Endothelial cell of umbilical vein (primary cell): Measurements from ENCODE around the gene ARHGEF26.

ENCODE experiments used
- CTCF ChIP-seq, 2 donors: IDR thresholded peaks; 1 replicate in 1 of 2; 2 replicates in 1 of 2; pipeline ENCODE4 v1.5.1; 2011; ENCODE audit warnings: low read length in 2 of 2, mild to moderate bottlenecking in 2 of 2, moderate library complexity in 2 of 2, control low read depth in 1 of 2, inconsistent platforms in 1 of 2, low read depth in 1 of 2; ENCODE audit not compliant: insufficient read depth in 1 of 2; ENCODE audit errors: extremely low read depth in 1 of 2
- EZH2 ChIP-seq: IDR thresholded peaks from 2 replicates; pipeline ENCODE4 v1.6.1; 2012; ENCODE audit warnings: borderline replicate concordance, low read depth, mild to moderate bottlenecking, moderate library complexity, low read length, inconsistent platforms; ENCODE audit not compliant: severe bottlenecking
- GATA2 ChIP-seq: IDR thresholded peaks from 2 replicates; pipeline ENCODE4 v1.7.0; 2011; ENCODE audit warnings: low read depth, mild to moderate bottlenecking, moderate library complexity, mixed read lengths, low read length; ENCODE audit not compliant: insufficient read length, insufficient read depth
- POLR2A ChIP-seq: IDR thresholded peaks from 2 replicates; pipeline ENCODE4 v1.6.1; 2012; ENCODE audit warnings: low read depth, mild to moderate bottlenecking, control low read depth, low read length
- POLR2AphosphoS5 ChIP-seq: IDR thresholded peaks from 2 replicates; pipeline ENCODE4 v1.6.1; 2012; ENCODE audit warnings: low read depth, mild to moderate bottlenecking, control low read depth, low read length, moderate library complexity; ENCODE audit not compliant: insufficient read depth

GRCh38 chr3:154184582-154184981, 63.4 kb downstream of the ARHGEF26 start:
- TF ChIP-seq CTCF (IDR thresholded peaks at IDR 0.05; ENCODE audit: extremely low read depth in 1 of 2, insufficient read depth in 1 of 2, low read depth in 1 of 2, low read length in 2 of 2) (no peak), POLR2AphosphoS5 (no peak), POLR2A (no peak), EZH2 (no peak), GATA2 (no peak)
